HCT116 (cell line): Measurements from ENCODE around the gene EMILIN2. TPM values are rescaled to one million over a fixed set of nuclear protein-coding genes. Genes with fewer than 3 reads are reported as not detected.

Experiments used
- ATAC-seq: fragments of 200-7000 bp; cut with Tn5 transposase; 2 replicates; pipeline ENCODE4 v1.9.1; 2020; ENCODE audit warnings: mild to moderate bottlenecking, moderate library complexity
- BruUV-seq: library from RNA; stranded (reverse); fragments of 400-500 nt; replicated peaks from 2 replicates; lab custom pipeline; 2021; lab: Mats Ljungman, UMichigan
- CTCF ChIA-PET: fragments of 300-600 bp; sonication (Branson Sonifier 250); formaldehyde crosslinking; loops from one replicate; lab custom pipeline; 2021; ENCODE audit warnings: antibody characterized with exemption; lab: Charles Lee
- POLR2A ChIA-PET: fragments of 300-600, 350-600 bp; sonication (Branson Sonifier 250); formaldehyde crosslinking; loops from one replicate; lab custom pipeline; 2021; ENCODE audit warnings: antibody characterized with exemption; lab: Charles Lee
- RAD21 ChIA-PET, 2 experiments: fragments of 300-600 bp; sonication (Branson Sonifier 250); formaldehyde crosslinking; loops; one replicate each; lab custom pipeline; 2023; ENCODE audit warnings: low total read pairs in 2 of 2; ENCODE audit not compliant: uncharacterized antibody in 2 of 2, unreplicated experiment in 2 of 2, low non-redundant PET in 1 of 2; lab: Charles Lee
- DNase-seq: peaks from one replicate; pipeline ENCODE4 v3.0.0-alpha.2; 2010; ENCODE audit warnings: low read depth, low spot score
- H2AFZ ChIP-seq: fragments of 200-600 bp; shearing (Covaris generic), sonication (generic); 2 replicates; pipeline ENCODE4 v1.6.1; 2017; ENCODE audit warnings: low read depth, mixed run types, mixed read lengths, antibody characterized with exemption, low read length; ENCODE audit not compliant: poor library complexity, severe bottlenecking
- H3K27ac ChIP-seq: 2 replicates; pipeline ENCODE4 v1.5.1; 2012; ENCODE audit warnings: low read depth, low read length
- H3K27me3 ChIP-seq: fragments of 200-600 bp; sonication (generic); 2 replicates; pipeline ENCODE4 v1.6.1; 2016; ENCODE audit warnings: mixed run types, low read length, mixed read lengths; ENCODE audit not compliant: insufficient read depth
- H3K36me3 ChIP-seq, 2 experiments: fragments of 200-500 bp in 1 of 2; fragments of 200-600 bp in 1 of 2; sonication (Bioruptor generic) in 1 of 2; sonication (generic) in 1 of 2; 2 replicates each; pipeline versions ENCODE4 v1.5.1 to v1.6.1; 2014 to 2016; ENCODE audit warnings: low read length in 2 of 2, inconsistent platforms in 1 of 2, mixed read lengths in 1 of 2, mixed run types in 1 of 2; ENCODE audit not compliant: insufficient read depth in 2 of 2, control insufficient read depth in 1 of 2
- H3K4me1 ChIP-seq, 2 experiments: fragments of 200-600 bp in 1 of 2; sonication (generic) in 1 of 2; 2 replicates each; pipeline versions ENCODE4 v1.5.1 to v1.6.1; 2012 to 2017; ENCODE audit warnings: low read length in 2 of 2, inconsistent platforms in 1 of 2, mild to moderate bottlenecking in 1 of 2, mixed read lengths in 1 of 2, mixed run types in 1 of 2, moderate library complexity in 1 of 2; ENCODE audit not compliant: insufficient read depth in 2 of 2, control insufficient read depth in 1 of 2
- H3K4me2 ChIP-seq: fragments of 200-600 bp; sonication (generic); 2 replicates; pipeline ENCODE4 v1.6.1; 2017; ENCODE audit warnings: mixed run types, low read length, mixed read lengths
- H3K4me3 ChIP-seq, 2 experiments: fragments of 200-600 bp in 1 of 2; sonication (generic) in 1 of 2; replicated peaks in 1 of 2; 2 replicates each; pipeline ENCODE4 v1.5.1; 2011 to 2016; ENCODE audit warnings: low read length in 2 of 2, control low read depth in 1 of 2, low read depth in 1 of 2, mild to moderate bottlenecking in 1 of 2, mixed read lengths in 1 of 2, mixed run types in 1 of 2
- H3K79me2 ChIP-seq: fragments of 200-600 bp; sonication (generic); 2 replicates; pipeline ENCODE4 v1.6.1; 2017; ENCODE audit warnings: mild to moderate bottlenecking, mixed run types, low read length, moderate library complexity, mixed read lengths; ENCODE audit not compliant: insufficient read depth
- H3K9ac ChIP-seq: fragments of 200-600 bp; sonication (generic); 2 replicates; pipeline ENCODE4 v1.6.1; 2016; ENCODE audit warnings: low read length, mixed read lengths
- H3K9me2 ChIP-seq: fragments of 200-600 bp; sonication (generic), shearing (Covaris generic); 2 replicates; pipeline ENCODE4 v1.6.1; 2017; ENCODE audit warnings: mixed run types, mild to moderate bottlenecking, moderate library complexity; ENCODE audit not compliant: insufficient read depth
- H3K9me3 ChIP-seq, 2 experiments: fragments of 200-500 bp in 1 of 2; fragments of 200-600 bp in 1 of 2; sonication (Bioruptor generic) in 1 of 2; sonication (generic) in 1 of 2; 2 replicates each; pipeline ENCODE4 v1.6.1; 2014 to 2017; ENCODE audit warnings: low read length in 2 of 2, mixed read lengths in 2 of 2, inconsistent platforms in 1 of 2, low read depth in 1 of 2, mild to moderate bottlenecking in 1 of 2, mixed run types in 1 of 2, moderate library complexity in 1 of 2; ENCODE audit not compliant: control insufficient read depth in 1 of 2, insufficient read depth in 1 of 2
- H4K20me1 ChIP-seq: fragments of 200-600 bp; sonication (generic), shearing (Covaris generic); 2 replicates; pipeline ENCODE4 v1.6.1; 2017; ENCODE audit warnings: mixed run types, mild to moderate bottlenecking, moderate library complexity; ENCODE audit not compliant: insufficient read depth
- CBX3 ChIP-seq: IDR thresholded peaks from 2 replicates; pipeline ENCODE4 v1.6.1; 2012; ENCODE audit warnings: low read depth
- CEBPB ChIP-seq: IDR thresholded peaks from 2 replicates; pipeline ENCODE4 v1.6.1; 2012; ENCODE audit warnings: low read depth
- ELF1 ChIP-seq: IDR thresholded peaks from 2 replicates; pipeline ENCODE4 v1.6.1; 2012; ENCODE audit warnings: low read depth, borderline replicate concordance
- EZH2 ChIP-seq: fragments of 200-600 bp; sonication (generic); IDR thresholded peaks from 2 replicates; pipeline ENCODE4 v1.6.1; 2017; ENCODE audit warnings: antibody characterized with exemption, mixed run types
- MAX ChIP-seq: IDR thresholded peaks from 2 replicates; pipeline ENCODE4 v1.6.1; 2012
- REST ChIP-seq: IDR thresholded peaks from 2 replicates; pipeline ENCODE4 v1.6.1; 2012; ENCODE audit warnings: low read depth
- SP1 ChIP-seq: IDR thresholded peaks from 2 replicates; pipeline ENCODE4 v1.6.1; 2012; ENCODE audit warnings: low read depth
- YY1 ChIP-seq: IDR thresholded peaks from 2 replicates; pipeline ENCODE4 v1.6.1; 2011; ENCODE audit warnings: low read length, low read depth, moderate library complexity, mild to moderate bottlenecking; ENCODE audit not compliant: insufficient replicate concordance; ENCODE audit errors: extremely low read depth
- ZNF274 ChIP-seq: fragments of 200-500 bp; sonication (Bioruptor generic); IDR thresholded peaks from 2 replicates; pipeline ENCODE4 v1.6.1; 2014; ENCODE audit warnings: mild to moderate bottlenecking, low read depth, low read length, inconsistent platforms
- intact Hi-C: fragments of 100-400 bp; cut with micrococcal nuclease; formaldehyde crosslinking; loops from 2 replicates; pipeline ENCODE4 v1.10.0; 2022
- total RNA-seq: library from RNA; stranded (reverse); gene quantifications from one replicate; pipeline ENCODE4 v1.2.1, GENCODE V29; 2021; ENCODE audit not compliant: unreplicated experiment

Gene EMILIN2
- total RNA-seq, 1 experiment from 2014 or later = 23.4 TPM

- H2AFZ ChIP-seq = no peak overlapping the region
- H4K20me1 ChIP-seq = no peaks in the 10 kb centered on the region
- no peak overlapping the region for H3K9ac ChIP-seq
- H3K27ac ChIP-seq = no peak overlapping the region
- no peaks in the 10 kb centered on the region for H3K4me1 ChIP-seq
- no peak for ATAC-seq
- no TSS peak for BruUV-seq
- no peak for TF ChIP-seq YY1
- no peak for TF ChIP-seq MAX
- TF ChIP-seq ELF1 = no peak
- no peak for TF ChIP-seq SP1
- TF ChIP-seq EZH2 = no peak
- TF ChIP-seq CBX3 = no peak
- TF ChIP-seq REST = no peak
- TF ChIP-seq CEBPB = no peak
- no peak for TF ChIP-seq ZNF274
- no peaks in the 10 kb centered on the region for H3K36me3 ChIP-seq
- POLR2A ChIA-PET = interaction anchor here (0.6 kb wide), 1 partner anchor 11 kb away, joined by 3 read pairs; no protein-coding TSS in a partner anchor
- intact Hi-C loops = no loop called here
- H3K4me3 ChIP-seq = no peak overlapping the region
- H3K4me2 ChIP-seq = no peak overlapping the region
- H3K9me3 ChIP-seq = no peaks in the 10 kb centered on the region
- no peaks in the 10 kb centered on the region for H3K27me3 ChIP-seq
- no peak for DNase-seq
- RAD21 ChIA-PET = no interaction called here
- no peaks in the 10 kb centered on the region for H3K9me2 ChIP-seq
- no peaks in the 10 kb centered on the region for H3K79me2 ChIP-seq
- CTCF ChIA-PET = no interaction called here
Measured at GRCh38 chr18:2959341-2959740, 112.5 kb downstream of the EMILIN2 start.
